ENCODE results near the gene TRHDE.

DNA sequence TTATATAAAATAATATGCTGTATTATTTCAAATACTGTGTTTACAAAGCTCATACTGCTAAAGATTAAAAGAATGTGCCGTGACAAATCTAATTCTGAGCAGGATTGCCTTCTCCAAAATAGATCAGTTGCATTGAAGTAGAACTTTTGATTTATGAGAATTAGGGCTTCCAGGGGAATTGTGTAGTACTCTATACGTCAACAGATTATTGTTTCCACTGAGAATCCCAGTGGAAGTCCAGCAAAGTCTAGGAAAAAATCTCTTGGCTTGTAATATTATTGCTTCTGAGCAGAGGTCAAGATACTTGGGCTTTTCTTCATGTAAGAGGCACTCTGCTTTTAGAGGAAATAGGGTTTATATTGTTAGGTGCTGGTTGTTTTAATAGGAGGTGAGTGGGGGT, 133.9 kb downstream of the TRHDE start:
- no peak for TF ChIP-seq POLR2A (IDR thresholded peaks at IDR 0.05)
- TF ChIP-seq, protein P1, sequence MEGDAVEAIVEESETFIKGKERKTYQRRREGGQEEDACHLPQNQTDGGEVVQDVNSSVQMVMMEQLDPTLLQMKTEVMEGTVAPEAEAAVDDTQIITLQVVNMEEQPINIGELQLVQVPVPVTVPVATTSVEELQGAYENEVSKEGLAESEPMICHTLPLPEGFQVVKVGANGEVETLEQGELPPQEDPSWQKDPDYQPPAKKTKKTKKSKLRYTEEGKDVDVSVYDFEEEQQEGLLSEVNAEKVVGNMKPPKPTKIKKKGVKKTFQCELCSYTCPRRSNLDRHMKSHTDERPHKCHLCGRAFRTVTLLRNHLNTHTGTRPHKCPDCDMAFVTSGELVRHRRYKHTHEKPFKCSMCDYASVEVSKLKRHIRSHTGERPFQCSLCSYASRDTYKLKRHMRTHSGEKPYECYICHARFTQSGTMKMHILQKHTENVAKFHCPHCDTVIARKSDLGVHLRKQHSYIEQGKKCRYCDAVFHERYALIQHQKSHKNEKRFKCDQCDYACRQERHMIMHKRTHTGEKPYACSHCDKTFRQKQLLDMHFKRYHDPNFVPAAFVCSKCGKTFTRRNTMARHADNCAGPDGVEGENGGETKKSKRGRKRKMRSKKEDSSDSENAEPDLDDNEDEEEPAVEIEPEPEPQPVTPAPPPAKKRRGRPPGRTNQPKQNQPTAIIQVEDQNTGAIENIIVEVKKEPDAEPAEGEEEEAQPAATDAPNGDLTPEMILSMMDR (IDR thresholded peaks at IDR 0.05), result no peak
